GM21786 (cell line): ENCODE data around the gene ZNF654.
"Not testable (repeated sequence)": the region's sequence is repeated elsewhere in the genome, so short reads cannot be mapped to it uniquely, and the experiment has no call there.

Experiments
- ATAC-seq: cut with Tn5 transposase; IDR thresholded peaks from one replicate; pipeline ENCODE4 v1.9.1; 2021; ENCODE audit not compliant: unreplicated experiment

Gene ZNF654

GRCh38 chr3:88058581-88059379 lies at the start of gene ZNF654, which contains the start of gene CGGBP1:
TSS of gene ZNF654 (plus strand) at chr3:88059255. CDS start at chr3:88059320, 65 bp downstream.
TSS of gene CGGBP1 (minus strand) at chr3:88059005. CDS start at chr3:88055976, 3,029 bp downstream.
- ATAC-seq = peak; percentile 92

DNA sequence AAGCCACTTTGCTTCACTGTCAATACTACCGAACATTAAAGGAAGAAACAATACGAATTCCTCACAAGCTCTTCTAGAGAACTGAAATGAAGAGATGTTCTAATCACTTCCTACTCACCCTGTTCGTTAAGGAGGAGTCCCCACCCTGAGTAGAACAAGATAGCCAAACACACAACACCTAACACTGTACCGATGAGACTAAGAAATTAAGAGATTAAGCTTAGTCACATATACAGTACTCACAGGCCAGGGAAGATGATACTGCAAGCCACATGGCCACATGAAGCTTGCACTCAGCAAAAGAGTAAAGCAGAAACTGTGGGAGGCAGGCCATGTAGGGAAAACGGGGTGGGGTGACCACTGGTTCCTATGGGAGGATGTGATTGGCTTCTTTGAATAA lies 48.2 kb upstream of the ZNF654 start:
- no peak for ATAC-seq

DNA sequence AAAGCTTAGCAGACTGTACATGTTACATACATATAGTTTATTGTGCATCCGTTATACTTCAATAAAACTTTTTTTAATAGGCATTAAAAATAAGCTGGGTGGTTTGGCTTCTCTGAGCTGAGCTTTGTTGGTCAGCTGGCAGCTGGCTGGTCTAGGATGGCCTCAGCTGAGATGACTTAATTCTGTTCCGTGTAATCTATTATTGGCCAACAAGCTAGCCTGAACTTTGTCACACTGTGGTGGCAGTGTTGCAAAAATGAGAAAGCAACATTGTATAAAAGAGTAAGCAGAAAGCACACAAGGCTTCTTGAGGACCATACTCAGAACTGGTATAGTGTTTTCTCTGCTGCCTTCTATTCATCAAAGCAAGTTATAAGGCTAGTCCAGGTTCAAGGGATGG lies 45.5 kb upstream of the ZNF654 start:
- ATAC-seq = no peak

- ATAC-seq = not testable (repeated sequence)
Measured at GRCh38 chr3:88015656-88016055, 43.4 kb upstream of the ZNF654 start.

DNA sequence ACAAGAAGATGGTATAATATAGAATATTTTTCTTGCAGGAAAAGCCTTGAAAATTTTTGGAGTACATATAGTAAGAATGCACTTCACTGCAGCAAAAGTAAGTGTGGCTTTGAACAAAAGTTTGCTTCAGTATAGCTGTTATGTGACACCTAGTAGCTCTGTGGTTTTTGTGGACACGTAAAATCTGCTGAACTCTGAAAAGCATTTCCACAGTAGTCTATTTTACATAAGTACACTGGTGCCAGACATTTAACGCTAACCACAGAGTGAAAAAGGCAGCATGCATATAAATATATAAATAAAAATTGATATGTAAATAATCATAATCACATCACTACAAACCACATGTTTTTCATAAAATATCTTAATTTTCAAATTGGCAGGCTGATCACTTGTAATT lies 40.0 kb upstream of the ZNF654 start:
- ATAC-seq = peak; percentile 98

- no peak for ATAC-seq
Measured at GRCh38 chr3:88025001-88025552, 34.0 kb upstream of the ZNF654 start.

- ATAC-seq = no peak
Measured at GRCh38 chr3:88028876-88029275, 30.2 kb upstream of the ZNF654 start.

DNA sequence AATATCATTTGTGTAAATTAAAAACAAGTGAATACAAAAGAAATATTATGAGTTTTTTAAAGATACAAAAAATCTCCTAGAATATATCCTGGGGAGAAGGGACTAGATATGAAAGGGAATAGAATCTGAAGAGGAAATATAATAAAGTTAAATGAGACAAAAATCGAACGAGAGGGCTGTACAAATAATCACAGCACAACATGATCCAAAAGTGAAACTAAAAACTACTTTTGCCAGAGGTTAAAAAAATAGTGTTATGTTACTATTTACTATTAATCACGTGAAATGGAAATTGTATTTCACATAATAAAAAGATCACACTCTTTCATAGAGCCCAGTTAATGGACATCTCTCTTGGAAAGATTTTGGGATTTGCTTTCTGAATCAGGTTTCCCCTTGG lies 28.8 kb upstream of the ZNF654 start:
- ATAC-seq = no peak

DNA sequence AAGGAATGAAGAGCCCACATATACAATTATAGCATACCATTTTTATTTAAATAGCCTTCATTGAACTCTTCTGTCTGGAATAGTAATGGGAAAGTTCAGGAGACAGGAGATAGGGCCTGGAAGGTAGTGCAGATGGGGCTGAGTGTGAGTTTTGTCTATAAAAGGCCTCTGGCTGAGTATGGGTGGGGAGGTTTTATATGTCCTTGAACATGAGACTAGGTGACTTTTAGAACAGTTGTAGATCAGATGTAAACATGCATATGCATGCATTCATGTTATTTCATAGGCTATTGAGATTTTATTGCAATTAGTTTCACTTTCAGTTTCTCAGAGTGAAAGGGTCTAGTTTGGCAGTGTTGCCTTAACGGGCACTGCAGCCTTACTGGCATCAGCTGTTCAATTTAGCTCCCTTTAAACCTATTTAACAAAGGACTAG lies 27.4 kb upstream of the ZNF654 start:
- ATAC-seq = peak; percentile 86

GRCh38 chr3:88032245-88032644 lies 26.8 kb upstream of the ZNF654 start:
- ATAC-seq = peak; percentile 24

GRCh38 chr3:88033079-88033478 lies 26.0 kb upstream of the ZNF654 start:
- no peak for ATAC-seq

DNA sequence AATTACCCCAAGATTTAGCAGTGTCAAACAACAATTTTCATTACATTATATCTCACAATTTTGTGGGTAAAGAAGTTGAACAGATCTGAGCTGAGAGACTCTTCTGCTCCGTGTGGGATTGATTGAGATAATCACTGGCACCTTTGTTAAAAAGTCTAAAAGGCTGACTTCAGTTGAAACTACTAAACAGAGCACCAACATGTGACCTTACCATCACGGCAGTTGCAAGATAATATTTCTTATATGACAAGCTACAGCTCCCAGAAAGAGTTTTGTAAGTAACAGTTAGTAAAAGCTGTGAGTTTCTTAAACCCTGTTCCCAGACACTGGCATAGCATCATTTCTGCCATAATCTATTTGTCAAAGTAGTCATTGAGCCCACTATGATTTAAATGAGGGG lies 25.2 kb upstream of the ZNF654 start:
- ATAC-seq = no peak

GRCh38 chr3:88034491-88035275 lies 24.4 kb upstream of the ZNF654 start:
- no peak for ATAC-seq

- ATAC-seq = no peak
Measured at GRCh38 chr3:88036221-88036620, 22.8 kb upstream of the ZNF654 start.

GRCh38 chr3:88038566-88038965 lies 20.5 kb upstream of the ZNF654 start:
- ATAC-seq = no peak

DNA sequence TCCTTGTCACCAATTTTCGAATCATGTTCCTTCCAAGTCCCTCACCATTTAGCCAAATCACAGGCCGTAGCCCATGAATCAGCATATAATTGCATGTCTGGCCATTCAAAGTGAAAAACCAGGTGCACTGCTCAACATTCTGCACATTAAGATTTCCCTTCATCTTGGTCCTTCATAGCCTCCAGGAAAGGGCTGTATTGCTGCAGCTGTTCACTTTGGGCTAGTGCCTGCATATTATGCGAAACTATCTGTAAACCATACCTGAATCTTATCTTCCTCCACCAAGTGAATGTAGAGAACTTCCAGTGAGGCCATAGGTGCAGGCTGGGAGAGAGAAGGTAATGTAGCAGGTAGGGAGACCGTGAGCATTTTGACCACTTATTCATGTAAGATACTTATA lies 18.5 kb upstream of the ZNF654 start:
- no peak for ATAC-seq

DNA sequence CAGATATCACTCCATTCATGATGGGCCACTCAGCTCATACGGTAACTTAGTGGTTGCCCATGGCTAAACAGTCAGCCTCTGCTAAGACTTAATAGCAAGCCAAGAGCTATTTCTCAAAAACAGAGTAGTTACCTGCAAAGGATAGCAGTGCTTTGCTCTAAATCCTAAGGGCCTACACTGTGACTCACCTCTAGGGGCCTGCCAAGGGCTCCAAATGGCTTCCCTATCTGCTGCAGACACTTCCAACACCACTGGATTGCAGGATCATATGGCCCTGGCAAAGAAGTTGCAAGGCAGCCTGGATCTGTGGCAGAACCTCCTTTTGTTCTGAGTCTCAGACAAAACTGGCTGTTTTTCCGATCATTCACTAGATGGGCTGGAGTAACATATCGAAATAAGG lies 18.1 kb upstream of the ZNF654 start:
- ATAC-seq = no peak

GRCh38 chr3:88044411-88044810 lies 14.6 kb upstream of the ZNF654 start:
- ATAC-seq = no peak

GRCh38 chr3:88046766-88047165 lies 12.3 kb upstream of the ZNF654 start:
- ATAC-seq = no peak

DNA sequence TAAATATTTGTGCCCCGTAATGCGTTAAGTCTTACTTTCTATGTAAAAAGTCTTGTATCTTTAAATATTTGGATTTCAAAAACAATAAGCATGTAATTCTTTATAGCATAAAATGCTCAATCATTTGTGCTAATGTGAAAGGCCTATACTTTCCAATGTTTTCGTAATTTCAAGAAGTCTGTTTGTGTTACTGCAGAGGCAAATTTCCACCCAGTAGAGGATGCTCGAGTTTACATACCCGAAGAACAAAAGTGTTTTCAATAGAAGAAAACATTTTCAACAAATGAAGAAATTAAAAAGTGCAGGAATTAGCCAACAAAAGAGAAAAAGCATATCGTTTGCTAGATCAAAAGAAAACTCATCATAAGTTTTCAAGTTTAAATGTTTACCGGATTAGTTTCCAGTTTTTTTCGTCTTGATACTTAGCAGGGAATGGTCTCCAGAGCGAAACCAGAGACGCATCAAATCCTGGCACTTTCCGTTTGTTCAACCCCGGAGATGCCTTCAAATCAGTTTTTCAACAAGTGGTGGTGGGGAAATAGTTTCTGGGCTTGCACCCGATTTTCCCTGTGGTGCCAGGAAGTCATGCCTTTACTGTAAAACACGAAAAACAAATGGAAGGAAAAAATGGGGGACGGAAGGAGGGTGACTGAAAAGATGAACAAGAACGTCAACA lies 1.3 kb upstream of the ZNF654 start:
- no peak for ATAC-seq

- ATAC-seq = peak; percentile 17
Measured at GRCh38 chr3:88058306-88058580, 812 bp upstream of the ZNF654 start.
